Omental fat pad (tissue), 4 donors: ENCODE measurements around the gene MZB1. TPM values are rescaled to one million over a fixed set of nuclear protein-coding genes. Genes with fewer than 3 reads are reported as not detected.
"Not testable (repeated sequence)": the region's sequence is repeated elsewhere in the genome, so short reads cannot be mapped to it uniquely, and the experiment has no call there.

ENCODE experiments used
- ATAC-seq: fragments of 150-250 bp; one replicate; pipeline ENCODE4 v1.9.1; 2016; ENCODE audit warnings: mild to moderate bottlenecking, moderate library complexity; ENCODE audit not compliant: low FRiP score
- DNase-seq: peaks from one replicate; pipeline ENCODE4 v3.0.0-alpha.2; 2019; ENCODE audit warnings: low spot score
- CTCF ChIP-seq, 3 donors: fragments of 450-650 bp; IDR thresholded peaks; one replicate each; pipeline ENCODE4 v1.5.1; 2016 to 2017; ENCODE audit warnings: antibody characterized with exemption in 3 of 3, mild to moderate bottlenecking in 3 of 3, moderate library complexity in 2 of 3
- total RNA-seq, 4 donors: library from RNA; depleted of rRNA; stranded (reverse); fragments of >200 nt; gene quantifications; one replicate each; pipeline ENCODE4 v1.1.0, GENCODE V29; 2016

Gene MZB1
- total RNA-seq, 4 donors from 2014 or later, result 1.1 to 7.0 (median 2.9) TPM

- no peak for DNase-seq
- no peak for TF ChIP-seq CTCF (IDR thresholded peaks at IDR 0.05)
- no peak for ATAC-seq
Observed at GRCh38 chr5:139360384-139360783, 29.3 kb downstream of the MZB1 start.

- ATAC-seq (no peak), DNase-seq (no peak)
- no peak for TF ChIP-seq CTCF (IDR thresholded peaks at IDR 0.05)
Observed at GRCh38 chr5:139358064-139358463, 31.6 kb downstream of the MZB1 start.

DNA sequence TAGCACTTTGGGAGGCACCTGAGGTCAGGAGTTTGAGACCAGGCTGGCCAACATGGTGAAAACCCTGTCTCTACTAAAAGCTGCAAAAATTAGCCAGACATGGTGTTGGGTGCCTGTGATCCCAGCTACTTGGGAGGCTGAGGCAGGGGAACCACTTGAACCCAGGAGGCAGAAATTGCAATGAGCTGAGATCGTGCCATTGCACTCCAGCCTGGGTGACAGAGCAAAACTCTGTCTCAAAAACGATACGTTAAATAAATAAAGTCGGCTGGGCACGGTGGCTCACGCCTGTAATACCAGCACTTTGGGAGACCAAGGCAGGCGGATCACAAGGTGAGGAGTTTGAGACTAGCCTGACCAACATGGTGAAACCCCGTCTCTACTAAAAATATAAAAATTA is 33.8 kb downstream of the MZB1 start:
- not testable (repeated sequence) for DNase-seq, ATAC-seq

DNA sequence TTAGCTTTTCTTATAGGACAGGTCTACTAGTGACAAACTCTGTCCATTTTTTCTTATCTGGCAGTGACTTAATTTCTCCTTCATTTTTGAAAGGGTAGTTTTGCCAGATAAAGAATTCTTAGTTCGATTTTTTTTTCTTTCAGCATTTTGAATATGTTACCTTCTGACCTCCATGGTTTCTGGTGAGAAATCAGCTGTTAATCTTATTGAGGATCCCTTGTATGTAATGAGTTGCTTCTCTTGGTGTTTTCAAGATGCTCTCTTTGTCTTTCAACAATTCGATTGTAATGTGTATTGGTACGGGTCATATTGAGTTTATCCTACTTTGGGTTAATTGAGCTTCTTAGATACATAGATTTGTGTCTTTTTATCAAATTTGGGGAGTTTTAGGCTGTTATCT is 35.5 kb downstream of the MZB1 start:
- ATAC-seq, result no peak
- no peak for TF ChIP-seq CTCF (IDR thresholded peaks at IDR 0.05)
- DNase-seq, result no peak

- not testable (repeated sequence) for DNase-seq, ATAC-seq
Observed at GRCh38 chr5:139347863-139348262, 41.9 kb downstream of the MZB1 start.

DNA sequence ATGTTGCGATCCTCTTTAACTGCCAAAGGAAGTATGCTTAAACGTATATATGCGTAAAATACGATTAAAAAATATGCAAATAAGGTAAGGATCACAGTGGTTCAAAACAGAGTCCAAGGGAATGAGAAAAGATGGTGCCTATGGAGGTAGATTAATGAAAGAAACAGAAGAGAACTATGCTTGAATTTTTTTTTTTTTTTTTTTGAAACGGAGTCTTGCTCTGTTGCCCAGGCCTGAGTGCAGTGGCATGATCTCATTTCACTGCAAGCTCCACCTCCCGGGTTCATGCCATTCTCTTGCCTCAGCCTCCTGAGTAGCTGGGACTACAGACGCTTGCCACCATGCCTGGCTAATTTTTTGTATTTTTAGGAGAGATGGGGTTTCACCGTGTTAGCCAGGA is 44.3 kb downstream of the MZB1 start:
- ATAC-seq, DNase-seq: not testable (repeated sequence)

- TF ChIP-seq CTCF (IDR thresholded peaks at IDR 0.05), result no peak
Observed at GRCh38 chr5:139344177-139344576, 45.5 kb downstream of the MZB1 start.

DNA sequence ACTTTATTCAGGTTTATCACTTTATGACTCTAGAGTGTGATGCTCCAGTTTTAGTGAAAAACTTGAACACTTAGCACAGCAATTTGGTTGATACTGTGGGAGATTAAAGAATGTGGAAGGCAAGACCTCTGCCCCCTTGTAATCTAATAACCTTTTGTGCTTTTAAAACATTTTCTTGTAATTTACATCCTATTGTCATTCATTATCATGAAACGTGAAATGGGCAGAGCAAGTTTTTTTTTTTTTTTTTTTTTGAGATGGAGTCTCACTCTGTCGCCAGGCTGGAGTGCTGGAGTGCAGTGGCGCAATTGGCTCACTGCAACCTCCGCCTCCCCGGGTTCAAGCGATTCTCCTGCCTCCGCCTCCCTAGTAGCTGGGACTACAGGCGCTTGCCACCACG is 46.2 kb downstream of the MZB1 start:
- DNase-seq (no peak), ATAC-seq (no peak)
- no peak for TF ChIP-seq CTCF (IDR thresholded peaks at IDR 0.05)

More at GRCh38 chr5:139344177-139344576, 45.5 kb downstream of the MZB1 start:
- ATAC-seq (no peak), DNase-seq (no peak)

DNA sequence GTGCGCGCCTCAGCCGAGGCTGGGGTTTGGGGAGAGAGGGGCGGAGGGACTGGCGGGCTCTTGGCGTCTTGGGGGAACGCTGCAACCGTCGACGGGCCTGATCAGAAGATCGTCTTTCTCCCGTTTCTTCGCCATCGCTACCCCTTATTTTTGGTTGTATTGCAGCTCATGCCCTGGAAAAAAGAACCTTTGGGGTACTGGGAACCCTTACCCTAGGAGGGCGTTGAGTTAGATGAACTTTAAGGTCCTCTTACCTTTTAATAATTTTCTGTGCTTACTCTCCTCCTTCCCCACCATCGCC is 47.3 kb downstream of the MZB1 start:
- TF ChIP-seq CTCF (IDR thresholded peaks at IDR 0.05), result no peak
- ATAC-seq, result no peak
- DNase-seq, result no peak
